ENCODE data around the gene FBXO33. TPM values are rescaled to one million over a fixed set of nuclear protein-coding genes. Genes with fewer than 3 reads are reported as not detected.

Gene FBXO33, protein sequence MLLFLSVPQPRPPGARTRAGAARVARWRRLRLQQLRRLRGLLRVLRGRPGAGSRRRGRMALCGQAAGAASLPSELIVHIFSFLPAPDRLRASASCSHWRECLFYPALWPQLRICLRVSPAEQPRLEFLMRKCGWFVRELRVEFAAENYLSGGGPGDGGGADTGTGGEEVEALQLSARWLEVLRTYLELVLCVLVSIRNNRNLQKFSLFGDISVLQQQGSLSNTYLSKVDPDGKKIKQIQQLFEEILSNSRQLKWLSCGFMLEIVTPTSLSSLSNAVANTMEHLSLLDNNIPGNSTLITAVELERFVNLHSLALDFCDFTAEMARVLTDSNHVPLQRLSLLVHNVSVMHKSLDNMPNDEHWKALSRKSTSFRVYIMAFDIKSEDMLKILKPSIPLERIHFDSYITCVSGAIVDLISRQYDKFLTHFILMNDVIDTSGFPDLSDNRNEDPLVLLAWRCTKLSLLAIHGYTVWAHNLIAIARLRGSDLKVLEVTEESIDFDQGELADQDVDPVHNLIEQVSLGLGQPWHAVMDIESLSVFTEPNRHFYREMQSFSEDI
- 10 to 100 TPM in 3 of 4 donors, 1 to 10 TPM in 1; 9.1 to 21.9 (median 12.8) TPM for total RNA-seq

DNA sequence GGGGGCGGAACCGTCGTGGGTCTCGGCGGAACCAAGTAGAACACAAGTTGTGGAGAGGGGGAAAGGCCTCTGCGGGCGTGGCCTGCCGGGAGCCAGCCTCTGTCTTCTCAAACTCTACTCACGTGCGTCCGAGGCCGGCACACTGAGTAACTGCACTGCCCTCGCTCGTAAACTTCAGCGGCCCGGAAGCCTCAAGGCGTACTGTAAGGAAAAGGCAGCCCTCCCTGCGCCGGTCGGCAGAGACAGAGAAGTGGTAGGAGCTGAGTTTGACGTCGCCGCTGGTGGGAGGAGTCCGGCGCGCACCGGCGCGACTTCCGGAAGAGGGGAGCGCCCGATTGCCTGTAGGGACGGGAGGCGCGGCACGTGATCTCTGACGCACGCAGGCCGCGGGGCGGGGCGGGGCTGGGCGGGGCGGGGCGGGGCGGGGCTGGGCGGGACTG is at the start of gene FBXO33:
Gene FBXO33, minus strand, starts transcription at position 255 of the 440 bp plus-strand sequence. CDS start 271 bp downstream, outside the sequence.
- WGBS: 0% methylated on average over 13 of the region's 47 CpGs
- peak; percentile 100 for DNase-seq (ENCODE audit: extremely low spot score)
- Histone ChIP-seq H3K27me3 (no peaks in the 10 kb centered on the region), H3K4me1 (peaks cover 24 to 47% (median 46%) of the 10 kb centered on the region in 4 donors), H3K36me3 (no peaks in the 10 kb centered on the region), H3K4me3 (peak within 1 kb of the TSS; percentile 76 to 92 (median 91)), H3K9me3 (no peaks in the 10 kb centered on the region), H3K27ac (replicated peaks in 1 of 4) (peak within 1 kb of the TSS; percentile 96 to 97 (median 97))
- TF ChIP-seq POLR2AphosphoS5 (IDR thresholded peaks at IDR 0.05) (peak; percentile 77 to 79), POLR2A (IDR thresholded peaks at IDR 0.05; ENCODE audit: low read depth) (no peak), EP300 (IDR thresholded peaks at IDR 0.05) (peak; percentile 32)
- TF ChIP-seq, protein P1, sequence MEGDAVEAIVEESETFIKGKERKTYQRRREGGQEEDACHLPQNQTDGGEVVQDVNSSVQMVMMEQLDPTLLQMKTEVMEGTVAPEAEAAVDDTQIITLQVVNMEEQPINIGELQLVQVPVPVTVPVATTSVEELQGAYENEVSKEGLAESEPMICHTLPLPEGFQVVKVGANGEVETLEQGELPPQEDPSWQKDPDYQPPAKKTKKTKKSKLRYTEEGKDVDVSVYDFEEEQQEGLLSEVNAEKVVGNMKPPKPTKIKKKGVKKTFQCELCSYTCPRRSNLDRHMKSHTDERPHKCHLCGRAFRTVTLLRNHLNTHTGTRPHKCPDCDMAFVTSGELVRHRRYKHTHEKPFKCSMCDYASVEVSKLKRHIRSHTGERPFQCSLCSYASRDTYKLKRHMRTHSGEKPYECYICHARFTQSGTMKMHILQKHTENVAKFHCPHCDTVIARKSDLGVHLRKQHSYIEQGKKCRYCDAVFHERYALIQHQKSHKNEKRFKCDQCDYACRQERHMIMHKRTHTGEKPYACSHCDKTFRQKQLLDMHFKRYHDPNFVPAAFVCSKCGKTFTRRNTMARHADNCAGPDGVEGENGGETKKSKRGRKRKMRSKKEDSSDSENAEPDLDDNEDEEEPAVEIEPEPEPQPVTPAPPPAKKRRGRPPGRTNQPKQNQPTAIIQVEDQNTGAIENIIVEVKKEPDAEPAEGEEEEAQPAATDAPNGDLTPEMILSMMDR (IDR thresholded peaks at IDR 0.05): no peak
- intact Hi-C loops (cut with DNase I): loop anchor here (5.0 kb wide), 2 partner anchors 260 to 325 kb away; partner anchors contain the start of gene TRAPPC6B

DNA sequence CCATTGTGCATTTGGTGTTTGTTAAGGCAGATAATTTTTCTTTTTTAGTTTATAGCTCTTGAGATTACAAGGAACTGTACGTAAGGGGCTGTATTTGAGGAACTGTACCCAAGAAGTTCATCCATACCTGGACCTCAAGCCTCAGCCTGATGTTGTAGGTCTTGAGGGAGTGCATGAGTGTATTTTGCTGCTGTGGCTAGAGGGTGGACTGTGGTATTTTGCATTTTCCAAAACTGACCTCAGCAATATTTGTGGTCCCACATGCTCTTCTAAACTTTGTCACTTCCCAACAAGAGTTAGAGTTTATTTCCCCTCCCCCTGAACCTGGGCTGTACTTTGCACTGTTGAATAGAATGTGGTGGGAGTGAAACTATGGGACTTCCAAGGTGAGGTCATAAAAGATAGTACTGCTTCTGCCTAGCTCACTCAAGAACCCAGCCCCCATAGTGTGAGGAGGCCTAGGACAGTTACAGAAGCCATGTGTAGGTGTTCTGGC is 42.2 kb upstream of the FBXO33 start:
- Histone ChIP-seq H3K27me3 (no peaks in the 10 kb centered on the region), H3K4me3 (no peak overlapping the region), H3K9me3 (peaks cover 0 to 12% (median 0%) of the 10 kb centered on the region in 4 donors), H3K36me3 (no peaks in the 10 kb centered on the region), H3K4me1 (no peaks in the 10 kb centered on the region), H3K27ac (replicated peaks in 1 of 4) (no peak overlapping the region)
- 100% methylated on average over 1 of the region's 1 CpG for WGBS
- intact Hi-C loops (cut with DNase I): no loop called here
- DNase-seq (ENCODE audit: extremely low spot score): no peak
- no peak for TF ChIP-seq POLR2A (IDR thresholded peaks at IDR 0.05; ENCODE audit: low read depth)
- no peak for TF ChIP-seq POLR2AphosphoS5 (IDR thresholded peaks at IDR 0.05)
- TF ChIP-seq, protein P1 (IDR thresholded peaks at IDR 0.05): no peak
- TF ChIP-seq EP300 (IDR thresholded peaks at IDR 0.05): no peak

DNA sequence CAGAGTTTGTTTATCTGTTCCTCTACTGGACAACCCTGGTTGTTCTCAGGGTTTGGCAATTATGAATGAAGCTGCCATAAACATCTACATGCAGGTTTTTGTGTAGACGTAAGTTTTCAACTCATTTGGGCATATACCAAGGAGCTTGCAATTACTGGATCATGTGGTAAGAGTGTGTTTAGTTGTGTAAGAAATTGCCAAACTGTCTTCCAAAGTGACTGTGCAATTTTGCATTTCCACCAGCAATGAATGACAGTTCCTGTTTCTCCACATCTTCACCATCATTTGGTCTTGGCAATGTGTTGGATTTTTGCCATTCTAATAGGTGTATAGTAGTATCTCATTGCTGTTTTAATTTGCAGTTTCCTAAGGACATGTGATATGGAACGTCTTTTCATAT is 39.8 kb upstream of the FBXO33 start:
- Histone ChIP-seq H3K27ac (replicated peaks in 1 of 4) (no peak overlapping the region), H3K27me3 (no peaks in the 10 kb centered on the region), H3K4me3 (no peak overlapping the region), H3K36me3 (no peaks in the 10 kb centered on the region), H3K4me1 (no peaks in the 10 kb centered on the region), H3K9me3 (peaks cover 0 to 8% (median under 1%) of the 10 kb centered on the region in 4 donors)
- 73% methylated on average over 2 of the region's 2 CpGs for WGBS
- intact Hi-C loops (cut with DNase I): no loop called here
- no peak for DNase-seq (ENCODE audit: extremely low spot score)
- TF ChIP-seq, protein P1 (IDR thresholded peaks at IDR 0.05): no peak
- TF ChIP-seq POLR2AphosphoS5 (IDR thresholded peaks at IDR 0.05): no peak
- no peak for TF ChIP-seq EP300 (IDR thresholded peaks at IDR 0.05)
- TF ChIP-seq POLR2A (IDR thresholded peaks at IDR 0.05; ENCODE audit: low read depth): no peak

DNA sequence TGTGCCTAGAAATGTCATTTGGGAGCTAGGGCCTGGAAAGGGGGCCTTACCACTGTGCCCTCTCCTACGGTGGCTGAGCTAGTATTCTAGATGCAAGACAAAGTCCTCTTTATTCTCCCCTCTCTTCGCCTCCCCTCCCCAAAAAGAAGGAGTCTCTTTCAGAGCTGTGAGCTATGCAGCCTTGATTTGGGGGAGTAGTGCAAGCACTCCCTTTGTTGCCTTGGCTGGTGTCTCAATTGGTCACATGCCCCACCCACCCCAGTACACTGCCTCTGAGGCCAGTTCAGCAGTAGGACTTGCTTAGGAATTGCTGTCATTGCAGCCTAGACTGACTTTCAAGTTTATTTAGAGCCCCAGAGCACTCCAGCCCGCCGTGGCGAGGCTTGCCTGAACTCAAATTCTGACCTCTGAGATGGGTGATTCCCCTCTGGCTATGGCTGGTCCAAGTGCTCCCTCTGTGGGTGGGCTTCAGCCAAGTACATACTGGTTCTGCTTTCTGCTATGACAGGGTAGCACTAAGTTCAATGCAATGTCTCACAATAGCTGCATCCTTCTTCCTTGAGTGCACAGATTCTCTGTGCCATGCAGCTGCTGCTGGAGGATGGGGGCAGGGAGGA is 37.0 kb upstream of the FBXO33 start:
- Histone ChIP-seq H3K36me3 (no peaks in the 10 kb centered on the region), H3K27ac (replicated peaks in 1 of 4) (no peak overlapping the region), H3K27me3 (no peaks in the 10 kb centered on the region), H3K4me1 (no peaks in the 10 kb centered on the region), H3K4me3 (no peak overlapping the region), H3K9me3 (peaks cover 0 to 4% (median 2%) of the 10 kb centered on the region in 4 donors)
- TF ChIP-seq, protein P1 (IDR thresholded peaks at IDR 0.05): no peak
- TF ChIP-seq POLR2AphosphoS5 (IDR thresholded peaks at IDR 0.05) (no peak), EP300 (IDR thresholded peaks at IDR 0.05) (no peak), POLR2A (IDR thresholded peaks at IDR 0.05; ENCODE audit: low read depth) (no peak)
- no peak for DNase-seq (ENCODE audit: extremely low spot score)
- intact Hi-C loops (cut with DNase I): no loop called here
- WGBS: 62% methylated on average over 5 of the region's 5 CpGs
